H9 (cell line): Measurements from ENCODE around the gene SELENOW. TPM values are rescaled to one million over a fixed set of nuclear protein-coding genes. Genes with fewer than 3 reads are reported as not detected.
A peak's percentile ranks its signal among the peaks of the same experiment; 100 is the strongest.

Experiments used
- DNase-seq: peaks from one replicate; pipeline ENCODE4 v3.0.0-alpha.2; 2017
- H2AFZ ChIP-seq: one replicate; pipeline ENCODE4 v1.6.1; 2013; ENCODE audit warnings: mild to moderate bottlenecking, low read length, control low read depth, moderate library complexity
- H2AK5ac ChIP-seq: 2 replicates; pipeline ENCODE4 v1.6.1; 2013; ENCODE audit warnings: low read length, control low read depth, mixed read lengths; ENCODE audit not compliant: insufficient read length
- H2BK120ac ChIP-seq: one replicate; pipeline ENCODE4 v1.6.1; 2013; ENCODE audit warnings: low read depth, mild to moderate bottlenecking, low read length, control low read depth, inconsistent platforms; ENCODE audit not compliant: poor library complexity, severe bottlenecking
- H2BK12ac ChIP-seq: 2 replicates; pipeline ENCODE4 v1.6.1; 2013; ENCODE audit warnings: low read length, control low read depth, mixed read lengths, low read depth; ENCODE audit not compliant: insufficient read length
- H2BK15ac ChIP-seq: 2 replicates; pipeline ENCODE4 v1.6.1; 2013; ENCODE audit warnings: low read depth, low read length, control low read depth
- H2BK20ac ChIP-seq: one replicate; pipeline ENCODE4 v1.6.1; 2013; ENCODE audit warnings: low read depth, mild to moderate bottlenecking, low read length, control low read depth, inconsistent platforms; ENCODE audit not compliant: poor library complexity, severe bottlenecking
- H2BK5ac ChIP-seq: 2 replicates; pipeline ENCODE4 v1.6.1; 2013; ENCODE audit warnings: low read length, control low read depth, mixed read lengths; ENCODE audit not compliant: insufficient read length
- H3K14ac ChIP-seq: 2 replicates; pipeline ENCODE4 v1.6.1; 2013; ENCODE audit warnings: low read length, control low read depth; ENCODE audit not compliant: insufficient read depth
- H3K18ac ChIP-seq: 2 replicates; pipeline ENCODE4 v1.6.1; 2013; ENCODE audit warnings: low read depth, mild to moderate bottlenecking, mixed read lengths, low read length, control low read depth; ENCODE audit not compliant: insufficient read length
- H3K23ac ChIP-seq: 2 replicates; pipeline ENCODE4 v1.6.1; 2013; ENCODE audit warnings: low read length, control low read depth, mixed read lengths, low read depth; ENCODE audit not compliant: insufficient read length
- H3K23me2 ChIP-seq: 2 replicates; pipeline ENCODE4 v1.6.1; 2013; ENCODE audit warnings: low read depth, mild to moderate bottlenecking, mixed read lengths, low read length, control low read depth; ENCODE audit not compliant: insufficient read length, poor library complexity, severe bottlenecking
- H3K27ac ChIP-seq: 2 replicates; pipeline ENCODE4 v1.5.1; 2013; ENCODE audit warnings: low read length, control low read depth, mixed read lengths, low read depth; ENCODE audit not compliant: insufficient read length
- H3K27me3 ChIP-seq: 2 replicates; pipeline ENCODE4 v1.6.1; 2013; ENCODE audit warnings: low read length, control low read depth, inconsistent platforms; ENCODE audit not compliant: insufficient read depth
- H3K4ac ChIP-seq: 2 replicates; pipeline ENCODE4 v1.6.1; 2013; ENCODE audit warnings: low read depth, mild to moderate bottlenecking, control low read depth, inconsistent platforms, low read length, moderate library complexity
- H3K4me1 ChIP-seq: 2 replicates; pipeline ENCODE4 v1.6.1; 2013; ENCODE audit warnings: low read length, control low read depth, inconsistent platforms; ENCODE audit not compliant: insufficient read depth
- H3K4me2 ChIP-seq: 2 replicates; pipeline ENCODE4 v1.6.1; 2013; ENCODE audit warnings: low read length, control low read depth, mixed read lengths; ENCODE audit not compliant: insufficient read length, insufficient read depth
- H3K56ac ChIP-seq: 2 replicates; pipeline ENCODE4 v1.6.1; 2013; ENCODE audit warnings: low read depth, mild to moderate bottlenecking, mixed read lengths, low read length, control low read depth; ENCODE audit not compliant: insufficient read length
- H3K79me1 ChIP-seq: 2 replicates; pipeline ENCODE4 v1.6.1; 2013; ENCODE audit warnings: low read depth, mild to moderate bottlenecking, moderate library complexity, low read length, control low read depth, inconsistent platforms; ENCODE audit not compliant: insufficient read depth, poor library complexity, severe bottlenecking
- H3K79me2 ChIP-seq: 2 replicates; pipeline ENCODE4 v1.6.1; 2013; ENCODE audit warnings: low read length, control low read depth, inconsistent platforms; ENCODE audit not compliant: insufficient read depth
- H3K9ac ChIP-seq: 2 replicates; pipeline ENCODE4 v1.6.1; 2013; ENCODE audit warnings: low read length, control low read depth, mixed read lengths; ENCODE audit not compliant: insufficient read length; ENCODE audit errors: extremely low read depth
- H3K9me3 ChIP-seq: one replicate; pipeline ENCODE4 v1.6.1; 2013; ENCODE audit warnings: low read depth, low read length, inconsistent platforms; ENCODE audit not compliant: control insufficient read depth
- H3T11ph ChIP-seq: one replicate; pipeline ENCODE4 v1.6.1; 2013; ENCODE audit warnings: mild to moderate bottlenecking, low read length, control low read depth, inconsistent platforms
- H4K20me1 ChIP-seq: one replicate; pipeline ENCODE4 v1.6.1; 2013; ENCODE audit not compliant: control insufficient read depth, insufficient read length, insufficient read depth
- H4K5ac ChIP-seq: 2 replicates; pipeline ENCODE4 v1.6.1; 2013; ENCODE audit warnings: low read depth, mild to moderate bottlenecking, mixed read lengths, low read length, control low read depth; ENCODE audit not compliant: insufficient read length
- H4K8ac ChIP-seq: replicated peaks from 2 replicates; pipeline ENCODE4 v1.6.1; 2013; ENCODE audit warnings: low read length, control low read depth, mixed read lengths, low read depth; ENCODE audit not compliant: insufficient read length
- H4K91ac ChIP-seq: 2 replicates; pipeline ENCODE4 v1.6.1; 2013; ENCODE audit warnings: low read depth, mild to moderate bottlenecking, moderate library complexity, mixed read lengths, low read length, control low read depth; ENCODE audit not compliant: insufficient read length
- H3K27ac Mint-ChIP-seq, 3 experiments: 2 replicates in 2 of 3; 3 replicates in 1 of 3; pipeline ENCODE4 v1.8.0; 2020 to 2021; ENCODE audit warnings: mixed read lengths in 3 of 3, mild to moderate bottlenecking in 1 of 3, moderate library complexity in 1 of 3
- H3K27me3 Mint-ChIP-seq: 2 replicates; pipeline ENCODE4 v1.8.0; 2021; ENCODE audit warnings: low read depth, mild to moderate bottlenecking, moderate library complexity, mixed read lengths
- H3K36me3 Mint-ChIP-seq, 3 experiments: 2 replicates in 2 of 3; 3 replicates in 1 of 3; pipeline ENCODE4 v1.8.0; 2020 to 2021; ENCODE audit warnings: low read depth in 3 of 3, mixed read lengths in 3 of 3; ENCODE audit not compliant: insufficient read depth in 1 of 3
- H3K4me1 Mint-ChIP-seq, 2 experiments: 2 replicates each; pipeline ENCODE4 v1.8.0; 2020; ENCODE audit warnings: mixed read lengths in 2 of 2
- H3K4me3 Mint-ChIP-seq, 2 experiments: 2 replicates in 1 of 2; 3 replicates in 1 of 2; pipeline ENCODE4 v1.8.0; 2020 to 2021; ENCODE audit warnings: mild to moderate bottlenecking in 2 of 2, mixed read lengths in 2 of 2, moderate library complexity in 1 of 2
- H3K9me3 Mint-ChIP-seq, 2 experiments: 2 replicates in 1 of 2; 3 replicates in 1 of 2; pipeline ENCODE4 v1.8.0; 2020; ENCODE audit warnings: mild to moderate bottlenecking in 2 of 2, mixed read lengths in 2 of 2, moderate library complexity in 1 of 2
- CTCF ChIP-seq: fragments of 200-600 bp; sonication (generic); conservative IDR thresholded peaks from 3 replicates; pipeline ENCODE4 v1.8.0; 2021; ENCODE audit warnings: antibody characterized with exemption, mild to moderate bottlenecking
- WGBS: extraction: QIAGEN DNeasy Blood & Tissue Kit; methylation state at CpG from one replicate; pipeline ENCODE4 v1.1.7; 2013; ENCODE audit warnings: missing lambda C conversion rate, low lambda C conversion rate, mixed read lengths; ENCODE audit not compliant: insufficient read length; ENCODE audit errors: extremely low coverage; 5-methylcytosine and 5-hydroxymethylcytosine counted together
- total RNA-seq: library from RNA; stranded (reverse); gene quantifications from 2 replicates; pipeline ENCODE4 v1.2.1, GENCODE V29; 2021

SELENOW gene
- total RNA-seq, 1 experiment from 2014 or later = 388 TPM

DNA sequence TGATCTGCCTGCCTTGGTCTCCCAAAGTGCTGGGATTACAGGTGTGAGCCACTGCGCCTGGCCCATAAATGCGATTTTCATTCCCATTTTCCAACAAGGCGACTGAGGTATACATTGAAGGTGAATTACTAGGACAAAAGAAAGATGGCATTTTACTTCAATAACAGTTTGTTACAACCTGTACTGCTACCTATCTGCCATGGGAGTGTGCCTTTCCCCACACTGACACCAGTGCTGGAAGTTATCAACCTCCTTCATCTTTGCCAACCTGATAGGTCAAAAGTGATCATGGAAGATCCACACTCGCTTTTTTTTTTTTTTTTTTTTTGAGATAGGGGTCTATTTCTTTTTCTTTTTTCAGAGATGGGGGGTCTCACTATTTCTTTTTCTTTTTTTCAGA lies 54.2 kb downstream of the SELENOW start:
- no peak overlapping the region for H2BK15ac ChIP-seq
- DNase-seq = no peak

More for the DNA sequence above, 54.2 kb downstream of the SELENOW start:
- Histone ChIP-seq H3K79me2 (no peaks in the 10 kb centered on the region), H3T11ph (no peak overlapping the region), H3K9me3 (no peaks in the 10 kb centered on the region), H2BK20ac (no peak overlapping the region), H3K27me3 (no peaks in the 10 kb centered on the region), H2BK120ac (no peak overlapping the region), H2AK5ac (no peak overlapping the region), H3K18ac (no peak overlapping the region), H2BK5ac (no peak overlapping the region), H3K27ac (no peak overlapping the region), H3K23ac (no peak overlapping the region), H3K4me1 (no peaks in the 10 kb centered on the region), H4K5ac (no peak overlapping the region), H2AFZ (no peak overlapping the region), H4K91ac (no peak overlapping the region), H2BK12ac (no peak overlapping the region), H4K8ac (no peak overlapping the region), H3K14ac (no peak overlapping the region), H3K4me2 (no peak overlapping the region), H3K4ac (no peak overlapping the region), H3K23me2 (no peaks in the 10 kb centered on the region), H3K79me1 (no peaks in the 10 kb centered on the region), H4K20me1 (no peaks in the 10 kb centered on the region), H3K56ac (no peak overlapping the region), H3K9ac (no peak overlapping the region)
- no CpG with 5 or more reads among the region's 4 CpGs for WGBS
- peak; percentile 43; the same call in 2 of the 3 replicates for TF ChIP-seq CTCF
- Mint-ChIP-seq H3K36me3 (no peaks in the 10 kb centered on the region), H3K9me3 (no peaks in the 10 kb centered on the region), H3K27me3 (no peaks in the 10 kb centered on the region), H3K4me3 (no peak overlapping the region), H3K27ac (peak overlapping the region in 1 of 3 experiments; percentile 27; a peak in 1 of 7 replicates), H3K4me1 (peaks cover 7 to 12% of the 10 kb centered on the region in 2 experiments)

Other genes starting within 250 kb of the SELENOW start
- gene ZNF541, start 205.6 kb upstream of the SELENOW start, total RNA-seq = not detected in 2 replicates
- gene BICRA, start 169.6 kb upstream of the SELENOW start, total RNA-seq = 26.8 and 29.3 TPM in 2 replicates
- gene EHD2, start 65.3 kb upstream of the SELENOW start, total RNA-seq = 18.7 and 19.7 TPM in 2 replicates
- 325 and 332 TPM in 2 replicates for gene NOP53, start 33.2 kb upstream of the SELENOW start, total RNA-seq
- gene TPRX1, start 25.8 kb downstream of the SELENOW start, total RNA-seq = not detected in 2 replicates
- gene CRX, start 43.2 kb downstream of the SELENOW start, total RNA-seq = 0.13 and 0.15 TPM in 2 replicates
- gene TPRX2, start 80.5 kb downstream of the SELENOW start, total RNA-seq = not detected in 2 replicates
- gene SULT2A1, start 107.6 kb downstream of the SELENOW start, total RNA-seq = not detected in 2 replicates
- not detected in 2 replicates for gene BSPH1, start 213.5 kb downstream of the SELENOW start, total RNA-seq
- gene ELSPBP1, start 215.9 kb downstream of the SELENOW start, total RNA-seq = not detected in 2 replicates